KG1 (cell line): Measurements from ENCODE around the gene PLLP.
"Not testable (repeated sequence)": the region's sequence is repeated elsewhere in the genome, so short reads cannot be mapped to it uniquely, and the experiment has no call there.

Experiments used
- DNase-seq: peaks from one replicate; lab custom pipeline; 2025; lab: John Stamatoyannopoulos, UW

Gene PLLP

GRCh38 chr16:57273826-57274225 is 10.6 kb downstream of the PLLP start:
- no peak for DNase-seq

GRCh38 chr16:57273359-57273758 is 11.1 kb downstream of the PLLP start:
- DNase-seq: no peak

GRCh38 chr16:57271867-57272495 is 12.5 kb downstream of the PLLP start:
- no peak for DNase-seq

- DNase-seq: no peak
Measured at GRCh38 chr16:57271063-57271345, 13.5 kb downstream of the PLLP start.

- DNase-seq: no peak
Measured at GRCh38 chr16:57270221-57271062, 14.0 kb downstream of the PLLP start.

- no peak for DNase-seq
Measured at GRCh38 chr16:57268804-57269800, 15.4 kb downstream of the PLLP start.

- DNase-seq: not testable (repeated sequence)
Measured at GRCh38 chr16:57267343-57267742, 17.1 kb downstream of the PLLP start.

GRCh38 chr16:57266531-57267260 is 17.8 kb downstream of the PLLP start:
- DNase-seq: no peak

GRCh38 chr16:57265850-57266530 is 18.5 kb downstream of the PLLP start:
- no peak for DNase-seq

GRCh38 chr16:57264950-57265371 is 19.5 kb downstream of the PLLP start:
- no peak for DNase-seq

- no peak for DNase-seq
Measured at GRCh38 chr16:57264381-57264780, 20.1 kb downstream of the PLLP start.

GRCh38 chr16:57263541-57264351 is 20.7 kb downstream of the PLLP start:
- no peak for DNase-seq

- DNase-seq: no peak
Measured at GRCh38 chr16:57262841-57263540, 21.5 kb downstream of the PLLP start.

- DNase-seq: no peak
Measured at GRCh38 chr16:57261806-57262205, 22.7 kb downstream of the PLLP start.

GRCh38 chr16:57260294-57260929 is 24.1 kb downstream of the PLLP start:
- DNase-seq: no peak

- no peak for DNase-seq
Measured at GRCh38 chr16:57258910-57259475, 25.5 kb downstream of the PLLP start.

- DNase-seq: no peak
Measured at GRCh38 chr16:57258226-57258909, 26.1 kb downstream of the PLLP start.

GRCh38 chr16:57257455-57258070 is 26.9 kb downstream of the PLLP start:
- no peak for DNase-seq
